Neutrophil (primary cell): ENCODE results near the gene ZSCAN23.
A peak's percentile ranks its signal among the peaks of the same experiment; 100 is the strongest.
"Not testable (repeated sequence)": the region's sequence is repeated elsewhere in the genome, so short reads cannot be mapped to it uniquely, and the experiment has no call there.

ENCODE experiments used
- H3K27ac ChIP-seq: fragments of 200-600 bp; sonication (generic); 2 replicates; pipeline ENCODE4 v1.5.1; 2016; ENCODE audit warnings: mild to moderate bottlenecking, moderate library complexity
- H3K27me3 ChIP-seq: fragments of 200-600 bp; sonication (generic); 2 replicates; pipeline ENCODE4 v1.6.0; 2016; ENCODE audit warnings: mild to moderate bottlenecking
- H3K36me3 ChIP-seq: fragments of 200-600 bp; sonication (generic); 2 replicates; pipeline ENCODE4 v1.5.1; 2017
- H3K4me1 ChIP-seq, 2 experiments: fragments of 200-600 bp in 1 of 2; sonication (generic) in 1 of 2; 1 replicate in 1 of 2; 2 replicates in 1 of 2; pipeline versions ENCODE4 v1.5.1 to v1.6.1; 2013 to 2016; ENCODE audit warnings: low read depth in 1 of 2, low read length in 1 of 2, mild to moderate bottlenecking in 1 of 2, moderate library complexity in 1 of 2; ENCODE audit not compliant: control insufficient read depth in 1 of 2, insufficient read depth in 1 of 2
- H3K4me3 ChIP-seq, 2 experiments: fragments of 200-600 bp in 1 of 2; sonication (generic) in 1 of 2; 1 replicate in 1 of 2; 2 replicates in 1 of 2; pipeline ENCODE4 v1.5.1; 2013 to 2016; ENCODE audit warnings: low read depth in 1 of 2, low read length in 1 of 2, mild to moderate bottlenecking in 1 of 2, moderate library complexity in 1 of 2
- H3K9me3 ChIP-seq: fragments of 200-600 bp; sonication (generic); 2 replicates; pipeline ENCODE4 v1.5.1; 2016
- TF ChIP-seq, protein P1 (sequence below): fragments of 200-600 bp; sonication (generic); IDR thresholded peaks from 2 replicates; pipeline ENCODE4 v1.5.1; 2016; ENCODE audit warnings: antibody characterized with exemption

The ZSCAN23 gene

DNA sequence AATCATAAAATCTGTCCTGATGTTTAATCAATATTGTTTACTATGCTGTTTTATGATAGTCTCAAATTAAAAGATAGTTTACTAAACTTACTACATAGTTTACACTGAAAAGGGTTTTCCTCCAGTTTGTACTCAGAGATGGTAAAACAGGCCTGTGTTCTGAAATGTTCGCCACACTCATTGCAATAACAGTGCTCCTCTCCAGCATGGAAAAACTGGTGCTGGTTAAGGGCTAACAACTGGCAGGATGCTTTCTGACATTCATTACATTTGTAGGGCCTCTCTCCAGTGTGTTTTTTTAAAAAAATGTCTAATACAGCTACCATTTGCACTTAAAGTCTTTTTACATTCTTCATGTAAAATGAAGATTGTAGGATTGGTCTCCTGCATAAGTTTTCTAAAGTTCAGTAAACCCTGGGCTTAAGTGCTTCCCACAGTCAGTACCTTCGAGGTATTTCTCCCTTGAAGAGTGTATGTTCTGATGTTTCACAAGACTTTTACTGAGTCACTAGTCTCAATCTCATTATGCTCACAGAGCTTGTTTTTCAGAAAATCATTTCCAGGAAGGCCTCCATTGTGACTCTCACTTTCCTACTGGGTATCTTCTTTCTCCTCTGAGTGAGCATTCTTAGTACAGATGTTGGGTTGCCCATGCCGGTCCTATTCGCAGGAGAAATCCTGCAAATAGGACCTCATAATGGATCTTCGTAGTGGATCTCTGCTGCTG is 35.1 kb downstream of the ZSCAN23 start:
- no peak overlapping the region for H3K4me3 ChIP-seq
- no peak overlapping the region for H3K27ac ChIP-seq
- no peaks in the 10 kb centered on the region for H3K36me3 ChIP-seq
- TF ChIP-seq, protein P1, sequence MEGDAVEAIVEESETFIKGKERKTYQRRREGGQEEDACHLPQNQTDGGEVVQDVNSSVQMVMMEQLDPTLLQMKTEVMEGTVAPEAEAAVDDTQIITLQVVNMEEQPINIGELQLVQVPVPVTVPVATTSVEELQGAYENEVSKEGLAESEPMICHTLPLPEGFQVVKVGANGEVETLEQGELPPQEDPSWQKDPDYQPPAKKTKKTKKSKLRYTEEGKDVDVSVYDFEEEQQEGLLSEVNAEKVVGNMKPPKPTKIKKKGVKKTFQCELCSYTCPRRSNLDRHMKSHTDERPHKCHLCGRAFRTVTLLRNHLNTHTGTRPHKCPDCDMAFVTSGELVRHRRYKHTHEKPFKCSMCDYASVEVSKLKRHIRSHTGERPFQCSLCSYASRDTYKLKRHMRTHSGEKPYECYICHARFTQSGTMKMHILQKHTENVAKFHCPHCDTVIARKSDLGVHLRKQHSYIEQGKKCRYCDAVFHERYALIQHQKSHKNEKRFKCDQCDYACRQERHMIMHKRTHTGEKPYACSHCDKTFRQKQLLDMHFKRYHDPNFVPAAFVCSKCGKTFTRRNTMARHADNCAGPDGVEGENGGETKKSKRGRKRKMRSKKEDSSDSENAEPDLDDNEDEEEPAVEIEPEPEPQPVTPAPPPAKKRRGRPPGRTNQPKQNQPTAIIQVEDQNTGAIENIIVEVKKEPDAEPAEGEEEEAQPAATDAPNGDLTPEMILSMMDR, result no peak
- H3K9me3 ChIP-seq, result no peaks in the 10 kb centered on the region
- H3K27me3 ChIP-seq, result peaks cover 40% of the 10 kb centered on the region
- no peaks in the 10 kb centered on the region for H3K4me1 ChIP-seq

DNA sequence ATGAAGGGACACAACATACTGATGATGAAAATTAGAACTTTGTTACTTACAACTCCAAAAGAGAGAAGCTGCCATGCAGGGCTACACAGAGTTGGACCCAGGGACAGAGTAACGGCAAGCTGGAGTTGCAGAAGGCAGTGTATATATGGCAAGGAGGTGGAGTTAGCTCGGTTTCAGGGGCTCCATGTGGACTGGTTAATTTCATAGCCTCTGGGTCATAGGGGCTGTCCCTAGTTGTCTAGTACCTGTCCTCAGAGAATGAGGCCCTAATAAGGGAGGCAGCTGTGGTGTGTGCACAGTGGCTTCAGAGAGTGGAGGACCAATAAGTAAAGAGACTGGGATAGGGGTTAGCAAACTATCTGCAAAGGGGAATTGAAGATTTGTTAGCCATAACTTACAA is 35.9 kb downstream of the ZSCAN23 start:
- TF ChIP-seq, protein P1, result no peak
- H3K9me3 ChIP-seq, result no peaks in the 10 kb centered on the region
- H3K36me3 ChIP-seq, result no peaks in the 10 kb centered on the region
- H3K27me3 ChIP-seq, result peaks cover 49% of the 10 kb centered on the region
- no peaks in the 10 kb centered on the region for H3K4me1 ChIP-seq
- H3K4me3 ChIP-seq, result no peak overlapping the region
- H3K27ac ChIP-seq, result no peak overlapping the region

DNA sequence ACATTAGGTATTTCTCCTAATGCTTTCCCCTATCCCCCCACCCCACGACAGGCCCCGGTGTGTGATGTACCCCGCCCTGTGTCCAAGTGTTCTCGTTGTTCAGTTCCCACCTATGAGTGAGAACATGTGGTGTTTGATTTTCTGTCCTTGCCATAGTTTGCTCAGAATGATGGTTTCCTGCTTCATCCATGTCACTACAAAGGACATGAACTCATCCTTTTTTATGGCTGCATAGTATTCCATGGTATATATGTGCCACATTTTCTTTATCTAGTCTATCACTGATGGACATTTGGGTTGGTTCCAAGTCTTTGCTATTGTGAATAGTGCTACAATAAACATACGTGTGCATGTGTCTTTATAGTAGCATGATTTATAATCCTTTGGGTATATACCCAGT is 39.4 kb downstream of the ZSCAN23 start:
- H3K4me1 ChIP-seq, result peaks cover 11% of the 10 kb centered on the region in 2 experiments
- not testable (repeated sequence) for H3K36me3 ChIP-seq, H3K9me3 ChIP-seq, H3K27ac ChIP-seq, H3K4me3 ChIP-seq
- peaks cover 73% of the 10 kb centered on the region for H3K27me3 ChIP-seq

- no peaks in the 10 kb centered on the region for H3K9me3 ChIP-seq
- H3K36me3 ChIP-seq, result no peaks in the 10 kb centered on the region
- TF ChIP-seq, protein P1, result no peak
- H3K27ac ChIP-seq, result no peak overlapping the region
- no peak overlapping the region for H3K4me3 ChIP-seq
- H3K4me1 ChIP-seq, result peaks cover 11 to 12% of the 10 kb centered on the region in 2 experiments
- H3K27me3 ChIP-seq, result peaks cover 68% of the 10 kb centered on the region
These were observed 41.1 kb downstream of the ZSCAN23 start for GRCh38 chr6:28402197-28402596.

- H3K4me3 ChIP-seq, result no peak overlapping the region
- peaks cover 59% of the 10 kb centered on the region for H3K27me3 ChIP-seq
- H3K36me3 ChIP-seq, result no peaks in the 10 kb centered on the region
- TF ChIP-seq, protein P1, result no peak
- H3K4me1 ChIP-seq, result peaks cover 11 to 12% of the 10 kb centered on the region in 2 experiments
- H3K9me3 ChIP-seq, result no peaks in the 10 kb centered on the region
- no peak overlapping the region for H3K27ac ChIP-seq
These were observed 42.1 kb downstream of the ZSCAN23 start for GRCh38 chr6:28401172-28401571.

- no peaks in the 10 kb centered on the region for H3K9me3 ChIP-seq
- TF ChIP-seq, protein P1, result no peak
- H3K4me1 ChIP-seq, result peaks cover 11 to 12% of the 10 kb centered on the region in 2 experiments
- no peaks in the 10 kb centered on the region for H3K36me3 ChIP-seq
- H3K27ac ChIP-seq, result no peak overlapping the region
- H3K4me3 ChIP-seq, result peak overlapping the region in 1 of 2 experiments; percentile 48
- H3K27me3 ChIP-seq, result peaks cover 48% of the 10 kb centered on the region
These were observed 43.2 kb downstream of the ZSCAN23 start for GRCh38 chr6:28400122-28400451.
